ENCODE results near the gene OR51B5. TPM values are rescaled to one million over a fixed set of nuclear protein-coding genes. Genes with fewer than 3 reads are reported as not detected.

Gene OR51B5
- total and polyA plus RNA-seq, 2 of the 13 experiments (the other 11 are each of a cell fraction or from before 2014, with no cell fraction given): 0.16 to 0.18 TPM

GRCh38 chr11:5369789-5370188 is 26.5 kb upstream of the OR51B5 start (continued):
- TF ChIP-seq IRF1 (CRISPR knock-in tag; IDR thresholded peaks at IDR 0.05; ENCODE audit: low read depth) (no peak), HOXA9 (CRISPR knock-in tag; IDR thresholded peaks at IDR 0.05; ENCODE audit: borderline replicate concordance) (no peak), ATF7 (IDR thresholded peaks at IDR 0.05) (peak; percentile 55), ATF7 (CRISPR knock-in tag; IDR thresholded peaks at IDR 0.05) (no peak), NAIF1 (CRISPR knock-in tag; IDR thresholded peaks at IDR 0.05; ENCODE audit: borderline replicate concordance) (no peak), DPF2 (CRISPR knock-in tag; IDR thresholded peaks at IDR 0.05; ENCODE audit: borderline replicate concordance, low read depth) (no peak), TERF1 (CRISPR knock-in tag; IDR thresholded peaks at IDR 0.05) (no peak)
- TF ChIP-seq, protein P1, sequence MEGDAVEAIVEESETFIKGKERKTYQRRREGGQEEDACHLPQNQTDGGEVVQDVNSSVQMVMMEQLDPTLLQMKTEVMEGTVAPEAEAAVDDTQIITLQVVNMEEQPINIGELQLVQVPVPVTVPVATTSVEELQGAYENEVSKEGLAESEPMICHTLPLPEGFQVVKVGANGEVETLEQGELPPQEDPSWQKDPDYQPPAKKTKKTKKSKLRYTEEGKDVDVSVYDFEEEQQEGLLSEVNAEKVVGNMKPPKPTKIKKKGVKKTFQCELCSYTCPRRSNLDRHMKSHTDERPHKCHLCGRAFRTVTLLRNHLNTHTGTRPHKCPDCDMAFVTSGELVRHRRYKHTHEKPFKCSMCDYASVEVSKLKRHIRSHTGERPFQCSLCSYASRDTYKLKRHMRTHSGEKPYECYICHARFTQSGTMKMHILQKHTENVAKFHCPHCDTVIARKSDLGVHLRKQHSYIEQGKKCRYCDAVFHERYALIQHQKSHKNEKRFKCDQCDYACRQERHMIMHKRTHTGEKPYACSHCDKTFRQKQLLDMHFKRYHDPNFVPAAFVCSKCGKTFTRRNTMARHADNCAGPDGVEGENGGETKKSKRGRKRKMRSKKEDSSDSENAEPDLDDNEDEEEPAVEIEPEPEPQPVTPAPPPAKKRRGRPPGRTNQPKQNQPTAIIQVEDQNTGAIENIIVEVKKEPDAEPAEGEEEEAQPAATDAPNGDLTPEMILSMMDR (CRISPR knock-in tag; IDR thresholded peaks at IDR 0.05): peak; percentile 31

DNA sequence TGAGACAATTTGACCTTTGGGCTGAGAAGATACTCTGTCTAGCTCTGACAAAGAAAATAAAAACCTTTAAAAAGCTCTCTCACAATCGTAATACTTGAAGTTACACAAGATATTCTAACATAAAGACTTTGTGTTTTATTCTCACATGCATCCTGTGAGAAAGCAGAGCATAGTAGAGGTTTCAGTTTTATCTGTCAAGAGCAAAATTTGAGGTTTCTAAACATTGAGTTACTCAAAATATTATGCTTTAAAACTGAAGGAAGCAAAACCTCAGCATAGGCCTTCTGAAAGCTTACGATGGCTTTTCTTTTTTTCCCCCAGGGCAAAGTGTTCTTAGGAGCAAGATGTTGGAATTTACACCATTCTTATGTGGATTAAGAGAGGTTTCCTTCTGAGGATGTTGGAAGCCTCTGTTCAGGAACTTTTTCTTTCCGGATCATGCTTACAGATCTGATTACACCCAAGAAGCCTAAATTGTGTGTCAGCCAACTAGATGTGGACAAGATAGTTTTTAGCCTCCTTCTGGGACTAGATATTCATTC is 25.2 kb upstream of the OR51B5 start:
- Histone ChIP-seq H3K4me3 (replicated peaks in 1 of 3; ENCODE audit: insufficient read depth in 1 of 3, low read depth in 2 of 3, low read length in 3 of 3) (no peak overlapping the region), H3K27me3 (ENCODE audit: control insufficient read depth in 1 of 2, insufficient read depth in 2 of 2, low read length in 2 of 2) (no peaks in the 10 kb centered on the region), H2AFZ (ENCODE audit: low read length) (no peak overlapping the region), H4K20me1 (ENCODE audit: insufficient read depth, low read length) (no peaks in the 10 kb centered on the region), H3K79me2 (ENCODE audit: insufficient read depth, low read length) (no peaks in the 10 kb centered on the region), H3K4me2 (ENCODE audit: low read depth, low read length) (no peak overlapping the region), H3K27ac (ENCODE audit: extremely low read length, insufficient read depth, low read length) (no peak overlapping the region), H3K9ac (ENCODE audit: insufficient read depth, low read depth, low read length) (no peak overlapping the region), H3K36me3 (replicated peaks in 1 of 2; ENCODE audit: control insufficient read depth in 1 of 2, insufficient read depth in 2 of 2, low read length in 2 of 2) (no peaks in the 10 kb centered on the region), H3K9me3 (ENCODE audit: low read length) (no peaks in the 10 kb centered on the region), H3K4me1 (ENCODE audit: insufficient read depth, low read length) (no peaks in the 10 kb centered on the region)
- ChIA-PET POLR2A (no interaction called here), CTCF (ENCODE audit: low intra/inter-chr PET ratio, low total read pairs) (no interaction called here)
- 5% methylated on average over 3 of the region's 3 CpGs for WGBS (ENCODE audit: low lambda C conversion rate)
- BruUV-seq (replicated peaks): no TSS peak
- no peak for FAIRE-seq
- DNase-seq (ENCODE audit: low spot score): no peak
- no peak for ATAC-seq
- intact Hi-C loops (cut with micrococcal nuclease; ENCODE audit: unreplicated experiment) (no loop called here), in situ Hi-C loops (cut with HindIII; ENCODE audit: extremely low pct_ligation_motif_present, low pct_unique_long_range_greater_than_20kb) (no loop called here)
- TF ChIP-seq ZNF451 (CRISPR knock-in tag; IDR thresholded peaks at IDR 0.05): no peak
- TF ChIP-seq, protein P2, sequence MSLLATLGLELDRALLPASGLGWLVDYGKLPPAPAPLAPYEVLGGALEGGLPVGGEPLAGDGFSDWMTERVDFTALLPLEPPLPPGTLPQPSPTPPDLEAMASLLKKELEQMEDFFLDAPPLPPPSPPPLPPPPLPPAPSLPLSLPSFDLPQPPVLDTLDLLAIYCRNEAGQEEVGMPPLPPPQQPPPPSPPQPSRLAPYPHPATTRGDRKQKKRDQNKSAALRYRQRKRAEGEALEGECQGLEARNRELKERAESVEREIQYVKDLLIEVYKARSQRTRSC (CRISPR knock-in tag; IDR thresholded peaks at IDR 0.05; ENCODE audit: low read depth): no peak
- TF ChIP-seq SIN3A (IDR thresholded peaks at IDR 0.05; ENCODE audit: borderline replicate concordance, low read depth, low read length): no peak
- no peak for TF ChIP-seq FLYWCH1 (CRISPR knock-in tag; IDR thresholded peaks at IDR 0.05)
- TF ChIP-seq ZNF484 (CRISPR knock-in tag; IDR thresholded peaks at IDR 0.05; ENCODE audit: borderline replicate concordance, low read depth): no peak
- TF ChIP-seq NRL (CRISPR knock-in tag; IDR thresholded peaks at IDR 0.05; ENCODE audit: borderline replicate concordance): no peak
- TF ChIP-seq ZMYM4 (CRISPR knock-in tag; IDR thresholded peaks at IDR 0.05): no peak
- TF ChIP-seq ZNF570 (CRISPR knock-in tag; IDR thresholded peaks at IDR 0.05; ENCODE audit: borderline replicate concordance): no peak
- no peak for TF ChIP-seq FOXK2 (IDR thresholded peaks at IDR 0.05)
- TF ChIP-seq ZNF747 (CRISPR knock-in tag; IDR thresholded peaks at IDR 0.05; ENCODE audit: borderline replicate concordance): no peak
- no peak for TF ChIP-seq RBFOX2 (IDR thresholded peaks at IDR 0.05; ENCODE audit: low read depth, low read length)
- no peak for TF ChIP-seq ZNF850 (CRISPR knock-in tag; conservative IDR thresholded peaks at IDR 0.05)
- no peak for TF ChIP-seq MAX (IDR thresholded peaks at IDR 0.05)

All from HepG2 (cell line).